Measurements from ENCODE around the gene DOCK11. TPM values are rescaled to one million over a fixed set of nuclear protein-coding genes. Genes with fewer than 3 reads are reported as not detected.

The DOCK11 gene
- 11.0 and 11.2 TPM in 2 replicates for total RNA-seq
- polyA plus RNA-seq, result 12.5 and 13.6 TPM in 2 replicates

DNA sequence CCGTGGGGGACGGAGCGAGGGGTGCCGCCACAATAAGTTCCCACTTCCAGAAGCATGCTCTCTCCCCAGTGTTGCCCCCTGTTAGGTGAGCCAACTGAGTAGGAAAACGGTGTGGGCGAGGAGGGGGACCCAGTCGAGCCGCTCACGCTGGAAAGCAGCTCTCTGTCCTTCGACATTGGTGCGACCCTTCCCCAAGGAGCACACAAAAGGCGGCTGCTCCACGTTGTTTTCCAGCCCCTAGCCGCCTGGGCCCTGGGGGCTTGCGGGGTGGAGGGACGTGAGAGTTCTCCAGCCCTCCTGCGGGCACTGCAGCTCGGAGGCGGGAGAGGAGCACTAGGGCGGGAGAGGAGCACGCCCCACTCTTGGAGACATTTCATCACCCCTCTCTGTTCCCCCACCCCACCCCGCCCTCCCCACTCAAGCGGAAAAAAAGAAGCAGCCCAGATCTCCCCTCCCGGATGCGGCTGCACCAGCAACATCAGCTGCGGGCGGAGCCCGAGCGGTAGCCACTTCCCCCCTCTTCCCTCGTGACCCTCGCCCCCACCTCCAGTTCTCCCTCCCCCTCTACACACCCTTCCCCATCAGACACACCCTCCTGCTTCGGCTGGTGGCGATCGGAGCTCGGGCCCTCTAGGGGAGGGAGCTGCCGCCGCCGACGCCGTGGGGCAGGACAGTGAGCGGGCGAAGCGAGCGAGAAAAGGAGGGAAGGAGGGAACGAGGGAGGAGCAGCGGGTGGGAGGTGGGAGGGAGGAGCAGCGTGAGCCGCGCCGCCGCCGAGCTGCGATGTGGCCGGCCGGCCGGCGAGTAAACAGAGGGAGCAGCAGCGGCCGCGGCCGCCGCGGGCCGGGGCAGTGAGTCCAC is at the start of gene DOCK11:
Gene DOCK11 (plus strand): TSS at position 755 of the 861 bp plus-strand sequence. CDS start 157 bp downstream, outside the sequence.
- peaks cover 13% of the 10 kb centered on the region for H3K4me1 ChIP-seq (ENCODE audit: low read depth)
- H3K27ac ChIP-seq, result peak within 1 kb of the TSS; percentile 68
- peak; percentile 79 to 94 for DNase-seq (ENCODE audit: low read depth in 1 of 2, low spot score in 1 of 2)
- H3K27me3 ChIP-seq, result no peaks in the 10 kb centered on the region
- no peaks in the 10 kb centered on the region for H3K9me3 ChIP-seq (ENCODE audit: low read depth)
- TF ChIP-seq, protein P1, sequence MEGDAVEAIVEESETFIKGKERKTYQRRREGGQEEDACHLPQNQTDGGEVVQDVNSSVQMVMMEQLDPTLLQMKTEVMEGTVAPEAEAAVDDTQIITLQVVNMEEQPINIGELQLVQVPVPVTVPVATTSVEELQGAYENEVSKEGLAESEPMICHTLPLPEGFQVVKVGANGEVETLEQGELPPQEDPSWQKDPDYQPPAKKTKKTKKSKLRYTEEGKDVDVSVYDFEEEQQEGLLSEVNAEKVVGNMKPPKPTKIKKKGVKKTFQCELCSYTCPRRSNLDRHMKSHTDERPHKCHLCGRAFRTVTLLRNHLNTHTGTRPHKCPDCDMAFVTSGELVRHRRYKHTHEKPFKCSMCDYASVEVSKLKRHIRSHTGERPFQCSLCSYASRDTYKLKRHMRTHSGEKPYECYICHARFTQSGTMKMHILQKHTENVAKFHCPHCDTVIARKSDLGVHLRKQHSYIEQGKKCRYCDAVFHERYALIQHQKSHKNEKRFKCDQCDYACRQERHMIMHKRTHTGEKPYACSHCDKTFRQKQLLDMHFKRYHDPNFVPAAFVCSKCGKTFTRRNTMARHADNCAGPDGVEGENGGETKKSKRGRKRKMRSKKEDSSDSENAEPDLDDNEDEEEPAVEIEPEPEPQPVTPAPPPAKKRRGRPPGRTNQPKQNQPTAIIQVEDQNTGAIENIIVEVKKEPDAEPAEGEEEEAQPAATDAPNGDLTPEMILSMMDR (IDR thresholded peaks at IDR 0.05; ENCODE audit: low read depth, low read length), result no peak
- no peaks in the 10 kb centered on the region for H3K36me3 ChIP-seq
- peak within 1 kb of the TSS; percentile 74 for H3K4me3 ChIP-seq

DNA sequence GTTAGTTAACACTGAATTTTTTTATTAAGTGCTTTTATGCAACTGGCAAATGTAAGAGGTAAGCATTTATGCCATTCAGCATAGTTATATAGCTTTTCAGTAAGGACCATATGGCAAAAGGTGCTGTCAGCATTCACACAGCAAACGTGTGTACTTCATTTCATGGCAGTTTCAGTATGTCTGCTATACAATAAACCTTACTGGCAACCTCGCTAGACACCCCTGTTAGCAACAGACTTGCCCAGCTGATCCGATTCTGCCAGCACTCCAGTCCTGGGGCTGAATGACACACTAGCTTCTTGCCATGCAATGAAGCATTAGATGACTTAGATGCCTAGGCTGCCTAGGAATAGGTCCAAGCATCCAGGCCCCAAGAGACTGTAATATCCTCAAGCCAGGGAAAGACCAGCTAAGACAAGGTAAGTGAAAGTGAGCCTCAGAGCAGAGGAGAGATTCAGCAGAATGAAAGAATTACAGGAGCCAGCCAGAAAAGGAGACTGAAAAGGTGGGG is 47.3 kb upstream of the DOCK11 start:
- DNase-seq (ENCODE audit: low read depth in 1 of 2, low spot score in 1 of 2), result no peak
- H3K36me3 ChIP-seq, result no peaks in the 10 kb centered on the region
- H3K4me3 ChIP-seq, result no peak overlapping the region
- H3K9me3 ChIP-seq (ENCODE audit: low read depth), result no peaks in the 10 kb centered on the region
- TF ChIP-seq, protein P1 (IDR thresholded peaks at IDR 0.05; ENCODE audit: low read depth, low read length), result no peak
- no peaks in the 10 kb centered on the region for H3K4me1 ChIP-seq (ENCODE audit: low read depth)
- no peak overlapping the region for H3K27ac ChIP-seq
- no peaks in the 10 kb centered on the region for H3K27me3 ChIP-seq

DNA sequence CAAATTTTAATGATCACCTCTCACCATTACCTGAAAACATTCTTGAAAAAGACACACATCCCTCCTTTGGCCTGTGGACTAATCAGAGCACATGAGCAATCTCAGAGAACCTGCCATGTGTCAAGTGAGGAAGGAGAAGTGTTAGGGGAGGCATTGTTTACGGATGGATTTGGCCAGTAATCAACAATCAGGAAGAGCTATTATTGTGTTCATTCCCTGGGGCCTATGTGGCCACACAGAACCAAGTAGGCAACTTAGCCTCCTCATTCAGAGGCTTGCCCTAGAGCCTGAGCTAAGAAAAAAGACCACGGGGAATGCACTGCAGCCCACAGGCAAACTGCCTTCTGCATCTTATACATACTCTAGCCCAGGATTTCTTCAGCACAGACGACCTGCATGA is 40.6 kb upstream of the DOCK11 start:
- no peak overlapping the region for H3K4me3 ChIP-seq
- TF ChIP-seq, protein P1 (IDR thresholded peaks at IDR 0.05; ENCODE audit: low read depth, low read length), result no peak
- no peaks in the 10 kb centered on the region for H3K36me3 ChIP-seq
- no peaks in the 10 kb centered on the region for H3K9me3 ChIP-seq (ENCODE audit: low read depth)
- no peak overlapping the region for H3K27ac ChIP-seq
- no peaks in the 10 kb centered on the region for H3K27me3 ChIP-seq
- DNase-seq (ENCODE audit: low read depth in 1 of 2, low spot score in 1 of 2), result no peak
- H3K4me1 ChIP-seq (ENCODE audit: low read depth), result no peaks in the 10 kb centered on the region

DNA sequence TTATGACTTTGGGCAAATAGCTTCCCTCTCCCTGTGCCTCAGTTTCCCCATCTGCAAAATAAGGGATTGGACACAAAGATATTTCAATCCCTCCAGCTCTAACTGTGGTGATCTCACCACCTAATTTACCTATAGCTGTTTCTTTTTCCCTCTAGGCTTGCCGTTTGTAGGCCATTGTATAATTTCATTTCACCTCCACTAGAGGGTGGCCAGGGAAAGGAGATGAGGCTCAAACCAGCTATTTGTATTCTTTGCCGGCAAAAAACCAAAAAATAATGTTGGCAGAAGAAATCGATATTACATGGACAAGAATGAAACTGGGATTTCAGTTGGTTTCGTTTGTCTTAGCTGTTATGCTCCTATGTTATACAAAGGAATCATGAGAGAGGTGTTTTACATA is 36.1 kb upstream of the DOCK11 start:
- no peaks in the 10 kb centered on the region for H3K9me3 ChIP-seq (ENCODE audit: low read depth)
- no peaks in the 10 kb centered on the region for H3K4me1 ChIP-seq (ENCODE audit: low read depth)
- H3K4me3 ChIP-seq, result no peak overlapping the region
- TF ChIP-seq, protein P1 (IDR thresholded peaks at IDR 0.05; ENCODE audit: low read depth, low read length), result peak; percentile 58
- H3K27me3 ChIP-seq, result no peaks in the 10 kb centered on the region
- no peak overlapping the region for H3K27ac ChIP-seq
- DNase-seq (ENCODE audit: low read depth in 1 of 2, low spot score in 1 of 2), result peak; percentile 16 to 60
- H3K36me3 ChIP-seq, result no peaks in the 10 kb centered on the region

DNA sequence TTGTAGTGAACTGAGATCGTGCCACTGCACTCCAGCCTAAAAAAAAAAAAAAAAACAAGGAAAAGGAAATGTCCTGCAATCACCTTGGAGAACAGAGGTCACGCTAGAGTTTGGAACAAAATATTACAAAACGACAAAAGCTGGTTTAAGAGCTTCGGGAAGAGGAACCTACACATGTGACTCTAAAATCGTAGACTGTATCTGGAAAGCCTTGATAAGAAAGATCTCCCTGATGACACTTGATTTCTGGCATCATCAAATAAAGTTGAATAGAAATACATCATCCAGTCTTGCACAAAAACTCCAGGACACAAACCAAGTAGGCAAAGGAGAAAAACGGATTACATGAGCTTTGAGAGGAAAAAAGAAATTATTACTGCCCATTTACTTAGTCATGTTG is 31.1 kb upstream of the DOCK11 start:
- H3K4me1 ChIP-seq (ENCODE audit: low read depth), result no peaks in the 10 kb centered on the region
- H3K4me3 ChIP-seq, result no peak overlapping the region
- no peaks in the 10 kb centered on the region for H3K36me3 ChIP-seq
- no peaks in the 10 kb centered on the region for H3K27me3 ChIP-seq
- TF ChIP-seq, protein P1 (IDR thresholded peaks at IDR 0.05; ENCODE audit: low read depth, low read length), result no peak
- DNase-seq (ENCODE audit: low read depth in 1 of 2, low spot score in 1 of 2), result no peak
- no peak overlapping the region for H3K27ac ChIP-seq
- no peaks in the 10 kb centered on the region for H3K9me3 ChIP-seq (ENCODE audit: low read depth)

All from cardiac muscle cell (in vitro differentiated cells and primary cell).